ENCODE measurements around the gene PRTN3.

DNA sequence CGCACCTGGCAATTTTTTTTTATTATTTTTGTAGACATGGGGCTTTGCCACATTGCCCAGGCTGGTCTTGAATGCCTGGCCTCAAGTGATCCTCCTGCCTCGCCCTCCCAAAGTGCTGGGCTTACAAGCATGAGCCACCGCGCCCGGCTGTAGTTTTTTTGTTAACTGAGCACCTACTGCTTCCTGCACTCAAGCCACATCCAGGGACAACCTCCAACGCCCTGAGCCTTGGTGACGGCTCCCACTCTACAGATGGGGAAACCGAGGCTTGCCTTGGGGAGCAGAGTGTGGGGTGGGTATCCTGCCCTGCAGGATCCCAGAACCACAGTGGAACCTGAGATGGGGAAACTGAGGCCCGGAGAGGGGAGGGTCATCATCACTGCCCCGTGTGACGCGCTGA is 14.3 kb downstream of the PRTN3 start:
- TF ChIP-seq CTCF (IDR thresholded peaks at IDR 0.05) (no peak), POLR2A (IDR thresholded peaks at IDR 0.05) (no peak), EP300 (IDR thresholded peaks at IDR 0.05) (no peak)

All from tibial nerve (tissue), 4 donors.